Measurements from ENCODE around the gene FOXD1. TPM values are rescaled to one million over a fixed set of nuclear protein-coding genes. Genes with fewer than 3 reads are reported as not detected.
A peak's percentile ranks its signal among the peaks of the same experiment; 100 is the strongest.

Gene FOXD1
- total RNA-seq, 4 donors from 2014 or later, result 0.28 to 1.3 TPM; not detected in 2

GRCh38 chr5:73419465-73420390, 28.8 kb downstream of the FOXD1 start:
- Histone ChIP-seq H3K4me3 (peak overlapping the region in 1 of 2 donors; percentile 16), H3K27ac (no peak overlapping the region), H3K27me3 (peaks cover 0 to 50% of the 10 kb centered on the region in 2 donors), H3K9me3 (no peaks in the 10 kb centered on the region), H3K4me1 (peaks cover 0 to 7% of the 10 kb centered on the region in 2 donors), H3K36me3 (no peaks in the 10 kb centered on the region)
- intact Hi-C loops (cut with DNase I; ENCODE audit: low total_unique reads), result no loop called here
- DNase-seq, result no peak
- TF ChIP-seq CTCF (IDR thresholded peaks at IDR 0.05), result no peak

- TF ChIP-seq POLR2A (IDR thresholded peaks at IDR 0.05) (no peak), CTCF (IDR thresholded peaks at IDR 0.05) (no peak)
- H3K36me3 ChIP-seq, result no peaks in the 10 kb centered on the region
- no peak overlapping the region for H3K27ac ChIP-seq
- H3K9me3 ChIP-seq, result no peaks in the 10 kb centered on the region
- H3K4me3 ChIP-seq, result no peak overlapping the region
- no peak for DNase-seq
- intact Hi-C loops (cut with DNase I; ENCODE audit: low total_unique reads), result no loop called here
- peaks cover 0 to 7% of the 10 kb centered on the region in 2 donors for H3K4me1 ChIP-seq
- H3K27me3 ChIP-seq, result peaks cover 0 to 50% of the 10 kb centered on the region in 2 donors
Observed at GRCh38 chr5:73419117-73419464, 29.5 kb downstream of the FOXD1 start.

GRCh38 chr5:73418244-73418691, 30.3 kb downstream of the FOXD1 start:
- peaks cover 0 to 7% of the 10 kb centered on the region in 2 donors for H3K4me1 ChIP-seq
- TF ChIP-seq POLR2A (IDR thresholded peaks at IDR 0.05) (no peak), CTCF (IDR thresholded peaks at IDR 0.05) (no peak)

GRCh38 chr5:73417303-73418034, 31.1 kb downstream of the FOXD1 start:
- H3K27me3 ChIP-seq, result peaks cover 0 to 45% of the 10 kb centered on the region in 2 donors
- H3K9me3 ChIP-seq, result no peaks in the 10 kb centered on the region
- intact Hi-C loops (cut with DNase I; ENCODE audit: low total_unique reads), result no loop called here
- H3K4me1 ChIP-seq, result peaks cover 0 to 7% of the 10 kb centered on the region in 2 donors
- TF ChIP-seq CTCF (IDR thresholded peaks at IDR 0.05), result no peak
- no peak for TF ChIP-seq POLR2A (IDR thresholded peaks at IDR 0.05)
- no peak for DNase-seq
- H3K4me3 ChIP-seq, result no peak overlapping the region
- no peak overlapping the region for H3K27ac ChIP-seq
- H3K36me3 ChIP-seq, result no peaks in the 10 kb centered on the region

More at GRCh38 chr5:73418244-73418691, 30.3 kb downstream of the FOXD1 start:
- Histone ChIP-seq H3K36me3 (no peaks in the 10 kb centered on the region), H3K4me3 (no peak overlapping the region), H3K27me3 (peaks cover 0 to 50% of the 10 kb centered on the region in 2 donors), H3K9me3 (no peaks in the 10 kb centered on the region), H3K27ac (no peak overlapping the region)
- no peak for DNase-seq
- intact Hi-C loops (cut with DNase I; ENCODE audit: low total_unique reads), result no loop called here

GRCh38 chr5:73415617-73416016, 33.0 kb downstream of the FOXD1 start:
- Histone ChIP-seq H3K27ac (no peak overlapping the region), H3K4me3 (no peak overlapping the region), H3K4me1 (peaks cover 0 to 7% of the 10 kb centered on the region in 2 donors), H3K27me3 (peaks cover 0 to 29% of the 10 kb centered on the region in 2 donors), H3K9me3 (no peaks in the 10 kb centered on the region), H3K36me3 (no peaks in the 10 kb centered on the region)
- TF ChIP-seq CTCF (IDR thresholded peaks at IDR 0.05) (no peak), POLR2A (IDR thresholded peaks at IDR 0.05) (no peak)
- DNase-seq, result no peak
- intact Hi-C loops (cut with DNase I; ENCODE audit: low total_unique reads), result no loop called here

All from uterus (tissue), 4 donors.